ENCODE results near the gene TRAF3IP3.

Gene TRAF3IP3

GRCh38 chr1:209816923-209817322, 61.1 kb downstream of the TRAF3IP3 start:
- Histone ChIP-seq H3K27me3 (ENCODE audit: control insufficient read depth in 5 of 5, insufficient read depth in 4 of 5, low read length in 5 of 5) (peaks cover 0 to 12% (median 0%) of the 10 kb centered on the region in 5 donors), H3K4me3 (ENCODE audit: low read depth in 1 of 5, low read length in 5 of 5) (no peak overlapping the region), H3K4me1 (ENCODE audit: control insufficient read depth in 5 of 5, insufficient read depth in 5 of 5, low read length in 5 of 5) (peaks cover 0 to 7% (median 0%) of the 10 kb centered on the region in 5 donors), H3K36me3 (ENCODE audit: control insufficient read depth in 5 of 5, insufficient read depth in 5 of 5, low read length in 5 of 5) (no peaks in the 10 kb centered on the region), H3K9me3 (ENCODE audit: control insufficient read depth in 5 of 5, low read length in 5 of 5) (no peaks in the 10 kb centered on the region), H3K9ac (ENCODE audit: low read length in 5 of 5) (no peak overlapping the region), H3K27ac (ENCODE audit: low read depth, low read length) (no peak overlapping the region)

- Histone ChIP-seq H3K36me3 (ENCODE audit: control insufficient read depth in 5 of 5, insufficient read depth in 5 of 5, low read length in 5 of 5) (no peaks in the 10 kb centered on the region), H3K27ac (ENCODE audit: low read depth, low read length) (no peak overlapping the region), H3K9me3 (ENCODE audit: control insufficient read depth in 5 of 5, low read length in 5 of 5) (no peaks in the 10 kb centered on the region), H3K4me3 (ENCODE audit: low read depth in 1 of 5, low read length in 5 of 5) (no peak overlapping the region), H3K4me1 (ENCODE audit: control insufficient read depth in 5 of 5, insufficient read depth in 5 of 5, low read length in 5 of 5) (peaks cover 0 to 7% (median 0%) of the 10 kb centered on the region in 5 donors), H3K9ac (ENCODE audit: low read length in 5 of 5) (no peak overlapping the region), H3K27me3 (ENCODE audit: control insufficient read depth in 5 of 5, insufficient read depth in 4 of 5, low read length in 5 of 5) (peaks cover 0 to 12% (median 0%) of the 10 kb centered on the region in 5 donors)
Measured at GRCh38 chr1:209817691-209818090, 61.8 kb downstream of the TRAF3IP3 start.

GRCh38 chr1:209819058-209819457, 63.2 kb downstream of the TRAF3IP3 start:
- Histone ChIP-seq H3K4me3 (ENCODE audit: low read depth in 1 of 5, low read length in 5 of 5) (no peak overlapping the region), H3K27me3 (ENCODE audit: control insufficient read depth in 5 of 5, insufficient read depth in 4 of 5, low read length in 5 of 5) (peaks cover 0 to 12% (median 0%) of the 10 kb centered on the region in 5 donors), H3K9me3 (ENCODE audit: control insufficient read depth in 5 of 5, low read length in 5 of 5) (no peaks in the 10 kb centered on the region), H3K9ac (ENCODE audit: low read length in 5 of 5) (no peak overlapping the region), H3K27ac (ENCODE audit: low read depth, low read length) (no peak overlapping the region), H3K36me3 (ENCODE audit: control insufficient read depth in 5 of 5, insufficient read depth in 5 of 5, low read length in 5 of 5) (no peaks in the 10 kb centered on the region), H3K4me1 (ENCODE audit: control insufficient read depth in 5 of 5, insufficient read depth in 5 of 5, low read length in 5 of 5) (peaks cover 0 to 15% (median 9%) of the 10 kb centered on the region in 5 donors)

- no peaks in the 10 kb centered on the region for H3K36me3 ChIP-seq (ENCODE audit: control insufficient read depth in 5 of 5, insufficient read depth in 5 of 5, low read length in 5 of 5)
Measured at GRCh38 chr1:209820986-209821385, 65.1 kb downstream of the TRAF3IP3 start.

GRCh38 chr1:209822706-209823105, 66.9 kb downstream of the TRAF3IP3 start:
- no peak overlapping the region for H3K4me3 ChIP-seq (ENCODE audit: low read depth in 1 of 5, low read length in 5 of 5)

More at GRCh38 chr1:209820986-209821385, 65.1 kb downstream of the TRAF3IP3 start:
- Histone ChIP-seq H3K27ac (ENCODE audit: low read depth, low read length) (no peak overlapping the region), H3K4me1 (ENCODE audit: control insufficient read depth in 5 of 5, insufficient read depth in 5 of 5, low read length in 5 of 5) (peaks cover 0 to 11% (median 9%) of the 10 kb centered on the region in 5 donors), H3K9me3 (ENCODE audit: control insufficient read depth in 5 of 5, low read length in 5 of 5) (no peaks in the 10 kb centered on the region), H3K9ac (ENCODE audit: low read length in 5 of 5) (no peak overlapping the region), H3K27me3 (ENCODE audit: control insufficient read depth in 5 of 5, insufficient read depth in 4 of 5, low read length in 5 of 5) (peaks cover 0 to 10% (median 0%) of the 10 kb centered on the region in 5 donors), H3K4me3 (ENCODE audit: low read depth in 1 of 5, low read length in 5 of 5) (no peak overlapping the region)

GRCh38 chr1:209823143-209824041, 67.5 kb downstream of the TRAF3IP3 start:
- H3K9me3 ChIP-seq (ENCODE audit: control insufficient read depth in 5 of 5, low read length in 5 of 5), result no peaks in the 10 kb centered on the region
- no peak overlapping the region for H3K9ac ChIP-seq (ENCODE audit: low read length in 5 of 5)
- H3K4me1 ChIP-seq (ENCODE audit: control insufficient read depth in 5 of 5, insufficient read depth in 5 of 5, low read length in 5 of 5), result peaks cover 3 to 19% (median 9%) of the 10 kb centered on the region in 5 donors
- H3K27ac ChIP-seq (ENCODE audit: low read depth, low read length), result peak overlapping the region; percentile 11
- peaks cover 0 to 9% (median 0%) of the 10 kb centered on the region in 5 donors for H3K27me3 ChIP-seq (ENCODE audit: control insufficient read depth in 5 of 5, insufficient read depth in 4 of 5, low read length in 5 of 5)
- H3K4me3 ChIP-seq (ENCODE audit: low read depth in 1 of 5, low read length in 5 of 5), result peak overlapping the region in 3 of 5 donors; percentile 36 to 46 (median 40)
- no peaks in the 10 kb centered on the region for H3K36me3 ChIP-seq (ENCODE audit: control insufficient read depth in 5 of 5, insufficient read depth in 5 of 5, low read length in 5 of 5)

More at GRCh38 chr1:209822706-209823105, 66.9 kb downstream of the TRAF3IP3 start:
- Histone ChIP-seq H3K36me3 (ENCODE audit: control insufficient read depth in 5 of 5, insufficient read depth in 5 of 5, low read length in 5 of 5) (no peaks in the 10 kb centered on the region), H3K9me3 (ENCODE audit: control insufficient read depth in 5 of 5, low read length in 5 of 5) (no peaks in the 10 kb centered on the region), H3K27me3 (ENCODE audit: control insufficient read depth in 5 of 5, insufficient read depth in 4 of 5, low read length in 5 of 5) (peaks cover 0 to 9% (median 0%) of the 10 kb centered on the region in 5 donors), H3K9ac (ENCODE audit: low read length in 5 of 5) (no peak overlapping the region), H3K27ac (ENCODE audit: low read depth, low read length) (peak overlapping the region; percentile 11), H3K4me1 (ENCODE audit: control insufficient read depth in 5 of 5, insufficient read depth in 5 of 5, low read length in 5 of 5) (peaks cover 2 to 15% (median 9%) of the 10 kb centered on the region in 5 donors)

GRCh38 chr1:209825591-209826434, 70.0 kb downstream of the TRAF3IP3 start:
- no peak overlapping the region for H3K4me3 ChIP-seq (ENCODE audit: low read depth in 1 of 5, low read length in 5 of 5)
- no peaks in the 10 kb centered on the region for H3K9me3 ChIP-seq (ENCODE audit: control insufficient read depth in 5 of 5, low read length in 5 of 5)
- H3K27ac ChIP-seq (ENCODE audit: low read depth, low read length), result no peak overlapping the region
- H3K4me1 ChIP-seq (ENCODE audit: control insufficient read depth in 5 of 5, insufficient read depth in 5 of 5, low read length in 5 of 5), result peaks cover 3 to 24% (median 12%) of the 10 kb centered on the region in 5 donors
- peaks cover 0 to 4% (median 0%) of the 10 kb centered on the region in 5 donors for H3K27me3 ChIP-seq (ENCODE audit: control insufficient read depth in 5 of 5, insufficient read depth in 4 of 5, low read length in 5 of 5)
- H3K9ac ChIP-seq (ENCODE audit: low read length in 5 of 5), result no peak overlapping the region
- peaks cover under 1 to 2% (median 2%) of the 10 kb centered on the region in 5 donors for H3K36me3 ChIP-seq (ENCODE audit: control insufficient read depth in 5 of 5, insufficient read depth in 5 of 5, low read length in 5 of 5)

GRCh38 chr1:209827384-209828262, 71.8 kb downstream of the TRAF3IP3 start, which contains the start of gene UTP25:
UTP25 (plus strand) TSS chr1:209827972; CDS start chr1:209828064, 92 bp downstream.
- H3K4me3 ChIP-seq (ENCODE audit: low read depth in 1 of 5, low read length in 5 of 5), result peak within 1 kb of the TSS; percentile 92 to 98 (median 97)
- H3K27ac ChIP-seq (ENCODE audit: low read depth, low read length), result peak within 1 kb of the TSS; percentile 69
- H3K27me3 ChIP-seq (ENCODE audit: control insufficient read depth in 5 of 5, insufficient read depth in 4 of 5, low read length in 5 of 5), result no peaks in the 10 kb centered on the region
- H3K9me3 ChIP-seq (ENCODE audit: control insufficient read depth in 5 of 5, low read length in 5 of 5), result no peaks in the 10 kb centered on the region
- H3K36me3 ChIP-seq (ENCODE audit: control insufficient read depth in 5 of 5, insufficient read depth in 5 of 5, low read length in 5 of 5), result peaks cover 11 to 17% (median 16%) of the 10 kb centered on the region in 5 donors
- H3K9ac ChIP-seq (ENCODE audit: low read length in 5 of 5), result peak within 1 kb of the TSS in 4 of 5 donors; percentile 48 to 78 (median 72)
- H3K4me1 ChIP-seq (ENCODE audit: control insufficient read depth in 5 of 5, insufficient read depth in 5 of 5, low read length in 5 of 5), result peaks cover 3 to 24% (median 12%) of the 10 kb centered on the region in 5 donors

GRCh38 chr1:209829716-209830115, 73.9 kb downstream of the TRAF3IP3 start:
- Histone ChIP-seq H3K9me3 (ENCODE audit: control insufficient read depth in 5 of 5, low read length in 5 of 5) (no peaks in the 10 kb centered on the region), H3K4me3 (ENCODE audit: low read depth in 1 of 5, low read length in 5 of 5) (no peak overlapping the region), H3K27me3 (ENCODE audit: control insufficient read depth in 5 of 5, insufficient read depth in 4 of 5, low read length in 5 of 5) (no peaks in the 10 kb centered on the region), H3K36me3 (ENCODE audit: control insufficient read depth in 5 of 5, insufficient read depth in 5 of 5, low read length in 5 of 5) (peaks cover 29 to 38% (median 37%) of the 10 kb centered on the region in 5 donors), H3K27ac (ENCODE audit: low read depth, low read length) (no peak overlapping the region), H3K4me1 (ENCODE audit: control insufficient read depth in 5 of 5, insufficient read depth in 5 of 5, low read length in 5 of 5) (peaks cover 3 to 14% (median 11%) of the 10 kb centered on the region in 5 donors), H3K9ac (ENCODE audit: low read length in 5 of 5) (no peak overlapping the region)

Measured in subcutaneous abdominal adipose tissue (tissue), 5 donors.